Right forelimb (tissue), 1 donor: ENCODE measurements around the gene STUB1.

Source experiments
- DNase-seq: peaks from one replicate; pipeline ENCODE4 v3.0.0-alpha.2; 2018

Gene STUB1

DNA sequence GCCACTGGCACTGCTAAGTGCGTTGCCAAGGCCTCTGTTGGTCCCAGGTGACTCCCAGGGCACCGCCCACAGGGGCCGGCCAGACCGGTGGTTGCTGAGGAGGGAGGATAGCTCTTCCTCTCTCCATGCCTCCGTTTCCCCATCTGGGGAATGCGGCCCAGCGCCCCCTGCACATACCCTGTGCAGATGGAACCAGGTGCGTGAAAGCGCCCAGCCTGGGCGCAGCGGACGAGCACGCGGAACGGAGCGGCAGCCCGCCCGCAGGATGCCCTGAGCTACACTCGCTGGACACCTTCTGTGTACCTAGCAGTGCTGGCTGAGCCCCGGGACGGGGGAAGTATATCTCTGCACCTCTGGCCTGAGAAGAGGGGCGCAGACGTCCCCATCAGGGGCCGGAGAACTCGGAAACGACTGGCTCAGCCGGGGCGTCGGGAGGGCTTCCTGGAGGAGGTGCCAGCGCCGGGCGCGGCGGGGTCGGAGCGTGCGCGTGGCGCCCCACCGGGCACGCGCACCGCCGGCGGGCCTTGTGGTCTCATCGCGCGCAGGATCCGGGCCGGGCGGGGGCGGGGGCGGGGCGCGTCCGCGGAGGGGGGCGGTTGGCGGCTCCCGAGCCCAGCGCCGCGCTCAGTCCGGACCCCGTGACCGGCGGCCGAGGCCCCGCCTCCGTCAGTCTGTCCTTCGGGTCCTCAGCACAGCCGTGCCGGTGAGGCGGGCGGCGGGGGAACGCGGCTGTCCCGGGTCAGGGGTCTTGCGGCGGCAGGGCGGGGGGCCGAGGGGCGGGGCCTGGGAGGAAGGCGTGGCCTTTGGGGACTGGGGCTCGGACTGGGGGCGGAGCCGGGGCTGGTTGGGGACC, 46.5 kb downstream of the STUB1 start, which contains the start of the genes CCDC78 and HAGHL:
Gene CCDC78, minus strand, starts transcription at position 6 of the 853 bp plus-strand sequence. CDS start 76 bp downstream, outside the sequence.
Gene HAGHL, plus strand, starts transcription at position 669 of the 853 bp plus-strand sequence. CDS start 404 bp downstream, outside the sequence.
- no peak for DNase-seq

DNA sequence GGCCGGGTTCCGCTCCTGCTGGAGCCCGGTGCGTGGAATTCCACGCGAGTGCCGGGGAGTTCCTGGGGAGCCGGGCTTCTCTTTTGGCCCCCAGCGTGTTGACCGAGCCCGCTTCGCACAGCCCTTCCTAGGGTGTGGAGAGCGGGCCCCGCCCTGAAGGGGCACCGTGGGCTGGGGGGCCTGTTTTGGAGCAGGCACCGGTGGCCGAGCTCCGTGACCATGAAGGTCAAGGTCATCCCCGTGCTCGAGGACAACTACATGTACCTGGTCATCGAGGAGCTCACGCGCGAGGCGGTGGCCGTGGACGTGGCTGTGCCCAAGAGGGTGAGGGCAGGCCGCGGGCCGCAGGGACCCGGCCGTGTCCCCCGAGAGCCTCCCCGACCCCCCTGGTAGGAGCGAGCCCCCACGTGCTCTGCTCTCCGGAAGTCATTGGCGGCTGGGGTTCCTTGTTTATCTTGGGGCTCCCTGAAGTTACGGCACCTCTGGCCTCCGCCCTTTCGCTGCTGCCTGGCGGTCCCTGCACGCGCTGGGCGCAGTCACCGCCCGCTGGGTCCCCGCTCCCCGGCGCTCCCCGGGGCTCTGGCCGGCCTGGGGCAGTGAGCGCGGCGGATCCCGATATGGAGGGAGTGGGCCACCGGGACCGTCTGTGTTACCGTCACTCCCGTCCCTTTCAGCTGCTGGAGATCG, 47.2 kb downstream of the STUB1 start:
- no peak for DNase-seq

DNA sequence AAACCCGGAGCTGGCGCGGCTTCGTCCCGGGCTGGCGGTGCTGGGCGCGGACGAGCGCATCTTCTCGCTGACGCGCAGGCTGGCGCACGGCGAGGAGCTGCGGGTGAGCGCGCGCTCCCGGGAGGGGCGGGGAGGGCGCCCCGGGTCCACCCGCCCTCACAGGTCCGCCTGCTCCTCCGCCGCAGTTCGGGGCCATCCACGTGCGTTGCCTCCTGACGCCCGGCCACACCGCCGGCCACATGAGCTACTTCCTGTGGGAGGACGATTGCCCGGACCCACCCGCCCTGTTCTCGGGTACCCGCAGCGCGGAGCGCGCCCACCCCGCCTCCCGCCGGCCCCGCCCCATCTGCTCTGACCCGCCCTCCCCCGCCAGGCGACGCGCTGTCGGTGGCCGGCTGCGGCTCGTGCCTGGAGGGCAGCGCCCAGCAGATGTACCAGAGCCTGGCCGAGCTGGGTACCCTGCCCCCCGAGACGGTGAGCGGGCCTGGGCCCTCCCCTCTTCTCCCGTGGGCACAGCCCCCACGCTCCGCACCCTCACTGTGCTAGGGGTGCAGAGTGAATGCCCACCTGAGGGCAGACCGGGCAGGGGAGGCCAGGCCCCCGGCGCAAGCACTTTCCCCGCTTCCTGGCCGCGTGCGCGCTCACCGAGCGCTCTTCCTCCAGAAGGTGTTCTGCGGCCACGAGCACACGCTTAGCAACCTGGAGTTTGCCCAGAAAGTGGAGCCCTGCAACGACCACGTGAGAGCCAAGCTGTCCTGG, 48.1 kb downstream of the STUB1 start:
- no peak for DNase-seq

- DNase-seq: no peak
Observed at GRCh38 chr16:728890-729744, 48.9 kb downstream of the STUB1 start.

DNA sequence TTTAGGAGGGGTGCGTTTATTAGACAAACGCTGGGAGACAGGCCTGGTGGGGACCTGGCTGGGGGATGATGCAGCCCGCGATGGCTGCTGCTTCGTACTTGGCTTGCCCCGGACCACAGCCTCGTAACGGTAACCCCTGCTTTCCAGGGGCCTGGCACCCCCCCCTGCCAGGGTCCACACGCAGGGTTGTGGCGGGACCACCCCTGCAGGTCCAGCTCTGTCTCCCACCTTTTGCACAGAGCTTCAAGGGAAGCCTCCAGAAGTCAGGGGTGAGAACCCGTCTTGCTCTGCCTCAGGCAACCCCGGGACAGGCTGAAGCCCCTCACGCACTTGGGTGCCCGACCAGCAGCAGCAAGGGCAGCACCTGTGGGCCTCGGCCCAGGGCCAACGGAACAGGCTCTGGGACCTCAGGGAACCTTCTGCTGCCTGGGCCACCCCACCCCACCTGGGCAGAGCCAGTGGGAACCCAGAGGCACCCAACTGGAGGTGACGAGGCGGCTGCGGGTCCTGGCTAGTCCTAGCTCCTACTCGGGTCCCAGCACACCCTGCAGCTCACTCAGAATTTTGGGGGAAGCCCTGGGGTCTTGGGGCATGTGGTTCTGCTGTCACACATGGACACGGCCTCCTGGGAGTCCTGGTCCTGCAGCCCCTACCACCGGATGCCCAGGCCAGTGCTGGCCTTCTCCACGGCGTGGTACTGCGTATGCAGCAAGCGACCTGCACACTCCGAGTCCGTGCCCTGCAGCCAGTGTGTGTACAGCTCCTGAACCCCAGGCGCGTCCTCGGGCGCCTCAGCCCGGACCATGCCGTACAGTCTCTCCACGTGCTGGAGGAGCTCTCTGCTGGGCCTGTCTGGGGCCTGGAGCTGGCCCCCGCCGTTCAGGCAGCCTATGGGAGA, 49.8 kb downstream of the STUB1 start:
- DNase-seq: no peak

GRCh38 chr16:730666-731509, 50.7 kb downstream of the STUB1 start:
- no peak for DNase-seq

GRCh38 chr16:732332-732731, 52.1 kb downstream of the STUB1 start:
- DNase-seq: no peak
